ENCODE results near the gene JAG2. TPM values are rescaled to one million over a fixed set of nuclear protein-coding genes. Genes with fewer than 3 reads are reported as not detected.

Gene JAG2
- total RNA-seq, 6 experiments from 2014 or later: 0.23 to 0.76 (median 0.42) TPM

DNA sequence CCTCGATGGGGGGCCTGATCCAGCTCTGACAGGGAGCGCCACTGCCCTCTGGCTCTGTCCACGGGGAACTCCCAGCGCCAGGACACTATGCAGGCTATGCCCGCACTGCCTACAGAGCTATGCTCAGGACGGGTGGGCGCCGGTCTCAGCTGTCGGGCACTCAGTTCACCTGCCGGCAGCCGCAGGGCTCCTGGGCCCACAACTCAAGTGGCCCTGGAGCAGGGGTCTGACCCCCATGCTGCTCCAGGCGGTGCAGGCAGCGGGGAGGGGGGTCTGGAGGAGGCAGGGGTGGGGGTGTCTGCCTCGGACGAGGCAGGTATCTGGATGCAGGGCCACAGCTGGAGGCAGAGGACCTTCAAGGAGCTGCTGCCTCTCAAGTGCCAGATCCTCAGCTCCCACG lies 41.1 kb upstream of the JAG2 start:
- no peaks in the 10 kb centered on the region; the same call in 1 of the 2 replicates for H3K4me1 Mint-ChIP-seq (ENCODE audit: low read depth)
- no peak for DNase-seq
- H3K4me3 Mint-ChIP-seq: no peak overlapping the region
- H3K36me3 Mint-ChIP-seq (ENCODE audit: low read depth): no peaks in the 10 kb centered on the region
- TF ChIP-seq, protein P1, sequence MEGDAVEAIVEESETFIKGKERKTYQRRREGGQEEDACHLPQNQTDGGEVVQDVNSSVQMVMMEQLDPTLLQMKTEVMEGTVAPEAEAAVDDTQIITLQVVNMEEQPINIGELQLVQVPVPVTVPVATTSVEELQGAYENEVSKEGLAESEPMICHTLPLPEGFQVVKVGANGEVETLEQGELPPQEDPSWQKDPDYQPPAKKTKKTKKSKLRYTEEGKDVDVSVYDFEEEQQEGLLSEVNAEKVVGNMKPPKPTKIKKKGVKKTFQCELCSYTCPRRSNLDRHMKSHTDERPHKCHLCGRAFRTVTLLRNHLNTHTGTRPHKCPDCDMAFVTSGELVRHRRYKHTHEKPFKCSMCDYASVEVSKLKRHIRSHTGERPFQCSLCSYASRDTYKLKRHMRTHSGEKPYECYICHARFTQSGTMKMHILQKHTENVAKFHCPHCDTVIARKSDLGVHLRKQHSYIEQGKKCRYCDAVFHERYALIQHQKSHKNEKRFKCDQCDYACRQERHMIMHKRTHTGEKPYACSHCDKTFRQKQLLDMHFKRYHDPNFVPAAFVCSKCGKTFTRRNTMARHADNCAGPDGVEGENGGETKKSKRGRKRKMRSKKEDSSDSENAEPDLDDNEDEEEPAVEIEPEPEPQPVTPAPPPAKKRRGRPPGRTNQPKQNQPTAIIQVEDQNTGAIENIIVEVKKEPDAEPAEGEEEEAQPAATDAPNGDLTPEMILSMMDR (IDR thresholded peaks at IDR 0.05): no peak
- H3K9me3 Mint-ChIP-seq: no peaks in the 10 kb centered on the region
- H3K27ac Mint-ChIP-seq: no peak overlapping the region
- H3K27me3 Mint-ChIP-seq (ENCODE audit: insufficient read depth): no peaks in the 10 kb centered on the region; the same call in 1 of the 2 replicates

DNA sequence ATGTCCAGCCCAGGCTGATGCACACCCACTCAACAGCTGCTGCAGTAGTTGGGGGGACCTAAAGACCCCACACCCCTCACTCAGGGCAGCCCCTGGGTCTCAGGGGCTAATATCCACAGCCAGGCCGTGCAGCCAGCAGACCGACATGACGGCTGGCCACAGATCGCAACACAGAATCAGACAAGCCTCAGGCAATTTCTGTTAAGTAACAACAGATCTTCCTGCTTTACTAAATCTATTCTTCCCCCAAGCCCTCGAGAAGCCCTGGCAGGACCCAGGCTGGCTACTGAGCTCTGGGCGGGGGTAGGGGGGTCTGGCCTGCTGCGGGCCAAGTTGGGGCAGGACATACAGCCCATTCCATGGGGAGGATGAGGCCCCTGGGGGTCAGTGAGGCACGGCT lies 40.5 kb upstream of the JAG2 start:
- TF ChIP-seq, protein P1 (IDR thresholded peaks at IDR 0.05): no peak
- DNase-seq: no peak
- H3K9me3 Mint-ChIP-seq: no peaks in the 10 kb centered on the region
- H3K36me3 Mint-ChIP-seq (ENCODE audit: low read depth): no peaks in the 10 kb centered on the region
- no peak overlapping the region for H3K27ac Mint-ChIP-seq
- no peaks in the 10 kb centered on the region; the same call in 1 of the 2 replicates for H3K4me1 Mint-ChIP-seq (ENCODE audit: low read depth)
- H3K27me3 Mint-ChIP-seq (ENCODE audit: insufficient read depth): peaks cover 5% of the 10 kb centered on the region; the same call in 1 of the 2 replicates
- no peak overlapping the region for H3K4me3 Mint-ChIP-seq

DNA sequence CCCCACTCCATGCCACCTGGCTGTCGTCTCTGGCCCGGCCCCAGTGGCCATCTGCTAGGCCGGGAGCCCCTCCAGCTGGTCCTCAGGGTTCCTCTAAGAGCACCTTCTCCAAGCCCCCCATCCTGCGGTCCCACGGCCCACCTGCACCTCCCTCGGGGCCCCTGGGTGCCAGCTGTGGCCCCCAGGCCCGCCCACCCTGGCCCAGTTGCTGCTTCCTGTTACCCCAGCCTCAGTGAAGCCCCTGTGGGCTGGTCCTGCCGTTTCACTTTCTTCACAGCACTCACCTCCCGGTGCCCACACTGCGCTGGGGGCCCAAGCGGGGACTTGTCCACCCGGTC lies 40.1 kb upstream of the JAG2 start:
- TF ChIP-seq, protein P1 (IDR thresholded peaks at IDR 0.05): no peak
- DNase-seq: no peak
- Mint-ChIP-seq H3K4me1 (ENCODE audit: low read depth) (no peaks in the 10 kb centered on the region; the same call in 1 of the 2 replicates), H3K36me3 (ENCODE audit: low read depth) (no peaks in the 10 kb centered on the region), H3K4me3 (no peak overlapping the region), H3K27me3 (ENCODE audit: insufficient read depth) (peaks cover 5% of the 10 kb centered on the region; the same call in 1 of the 2 replicates), H3K27ac (no peak overlapping the region), H3K9me3 (no peaks in the 10 kb centered on the region)

DNA sequence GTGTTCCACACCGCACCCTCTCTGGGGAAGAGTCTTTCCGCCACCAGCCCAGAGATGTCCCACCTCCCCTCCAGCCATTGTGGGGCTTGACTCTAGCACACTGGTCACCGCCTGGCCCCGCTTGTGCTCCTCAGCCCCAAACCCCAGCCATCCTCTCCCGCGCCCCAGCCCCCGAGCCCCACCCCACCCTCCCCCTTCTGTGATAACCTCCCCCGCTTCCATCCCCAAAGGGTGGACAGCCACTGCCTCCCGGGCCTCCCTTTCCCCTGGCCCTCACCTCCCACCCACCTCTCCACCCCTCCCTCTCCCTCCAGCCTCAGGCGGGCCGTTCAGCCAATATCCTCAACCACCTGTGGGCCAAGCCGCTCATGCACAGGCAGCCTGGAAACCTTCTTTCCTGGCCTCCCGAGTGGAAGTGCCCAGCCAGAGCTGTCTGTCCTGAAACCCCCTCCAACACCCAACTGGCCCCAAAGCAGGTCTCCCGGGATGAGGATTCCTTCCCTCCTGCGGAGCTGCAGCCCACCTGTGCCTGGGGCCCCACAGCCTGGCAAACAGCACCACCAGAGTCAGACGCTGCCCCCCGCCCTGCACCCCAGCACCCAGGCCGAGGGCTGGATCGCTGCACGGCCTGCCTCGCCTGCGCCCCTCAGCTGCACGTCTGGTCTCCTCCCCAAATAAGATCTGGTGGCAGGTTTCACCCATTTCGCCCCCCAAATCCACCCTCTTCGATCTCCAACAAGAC lies 39.6 kb upstream of the JAG2 start:
- H3K27ac Mint-ChIP-seq: no peak overlapping the region
- peaks cover 5% of the 10 kb centered on the region; the same call in 1 of the 2 replicates for H3K27me3 Mint-ChIP-seq (ENCODE audit: insufficient read depth)
- H3K9me3 Mint-ChIP-seq: no peaks in the 10 kb centered on the region
- no peak for DNase-seq
- TF ChIP-seq, protein P1 (IDR thresholded peaks at IDR 0.05): no peak
- H3K36me3 Mint-ChIP-seq (ENCODE audit: low read depth): no peaks in the 10 kb centered on the region
- no peak overlapping the region for H3K4me3 Mint-ChIP-seq
- no peaks in the 10 kb centered on the region; the same call in 1 of the 2 replicates for H3K4me1 Mint-ChIP-seq (ENCODE audit: low read depth)

DNA sequence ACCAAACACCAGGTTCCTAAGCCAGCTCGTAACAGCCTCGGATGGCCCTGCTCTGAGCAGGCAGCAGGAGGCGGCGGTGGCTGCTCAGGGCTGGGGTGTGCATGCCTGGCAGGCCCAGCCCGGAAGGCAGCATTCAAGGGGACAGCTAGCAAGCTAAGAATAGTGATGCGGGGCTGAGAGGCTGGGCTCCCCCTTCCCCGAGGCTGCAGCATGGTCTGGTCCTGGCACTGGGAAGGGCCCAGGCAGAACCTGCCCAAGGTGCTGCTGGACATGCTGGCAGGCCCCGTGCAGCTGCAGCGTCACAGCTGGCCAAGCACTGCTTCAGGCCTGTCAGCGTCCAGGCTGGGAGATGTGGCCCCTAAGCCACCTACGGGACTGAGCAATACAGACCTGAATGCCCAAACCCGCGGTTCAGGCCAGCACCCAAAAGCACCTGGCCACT lies 38.9 kb upstream of the JAG2 start:
- no peak for DNase-seq
- H3K27ac Mint-ChIP-seq: no peak overlapping the region
- no peaks in the 10 kb centered on the region for H3K36me3 Mint-ChIP-seq (ENCODE audit: low read depth)
- no peaks in the 10 kb centered on the region for H3K9me3 Mint-ChIP-seq
- H3K4me3 Mint-ChIP-seq: no peak overlapping the region
- H3K4me1 Mint-ChIP-seq (ENCODE audit: low read depth): no peaks in the 10 kb centered on the region; the same call in 1 of the 2 replicates
- H3K27me3 Mint-ChIP-seq (ENCODE audit: insufficient read depth): peaks cover 5% of the 10 kb centered on the region; the same call in 1 of the 2 replicates
- TF ChIP-seq, protein P1 (IDR thresholded peaks at IDR 0.05): no peak
